Esophagus muscularis mucosa (tissue), 4 donors: ENCODE measurements around the gene STX8. TPM values are rescaled to one million over a fixed set of nuclear protein-coding genes. Genes with fewer than 3 reads are reported as not detected.
A peak's percentile ranks its signal among the peaks of the same experiment; 100 is the strongest.

ENCODE experiments used
- DNase-seq: peaks from one replicate; pipeline ENCODE4 v3.0.0-alpha.2; 2017; ENCODE audit errors: extremely low spot score
- H3K27ac ChIP-seq, 4 donors: fragments of 200-600 bp; sonication (generic); replicated peaks in 1 of 4; 1 replicate in 3 of 4; 2 replicates in 1 of 4; pipeline ENCODE4 v1.5.1; 2016 to 2019; ENCODE audit warnings: mild to moderate bottlenecking in 1 of 4
- H3K27me3 ChIP-seq, 4 donors: fragments of 200-600 bp; sonication (generic); one replicate each; pipeline versions ENCODE4 v1.5.1 to v1.6.0; 2016 to 2019
- H3K36me3 ChIP-seq, 4 donors: fragments of 200-600 bp; sonication (generic); one replicate each; pipeline ENCODE4 v1.5.1; 2016 to 2019
- H3K4me1 ChIP-seq, 4 donors: fragments of 200-600 bp; sonication (generic); one replicate each; pipeline ENCODE4 v1.5.1; 2016 to 2019
- H3K4me3 ChIP-seq, 4 donors: fragments of 200-600 bp; sonication (generic); 1 replicate in 2 of 4; 2 replicates in 2 of 4; pipeline ENCODE4 v1.5.1; 2016 to 2019; ENCODE audit warnings: mild to moderate bottlenecking in 4 of 4, moderate library complexity in 1 of 4
- H3K9me3 ChIP-seq, 4 donors: fragments of 200-600 bp; sonication (generic); 1 replicate in 3 of 4; 2 replicates in 1 of 4; pipeline ENCODE4 v1.5.1; 2016 to 2019
- EP300 ChIP-seq: sonication (generic); formaldehyde crosslinking; IDR thresholded peaks from one replicate; pipeline ENCODE4 v1.6.1; 2017; ENCODE audit warnings: antibody characterized with exemption
- POLR2A ChIP-seq: fragments of 450-650 bp; IDR thresholded peaks from one replicate; pipeline ENCODE4 v1.6.1; 2017; ENCODE audit warnings: antibody characterized with exemption, moderate library complexity, mild to moderate bottlenecking, low read depth
- POLR2AphosphoS5 ChIP-seq, 2 donors: sonication (generic); formaldehyde crosslinking; IDR thresholded peaks; one replicate each; pipeline ENCODE4 v1.6.1; 2017; ENCODE audit warnings: antibody characterized with exemption in 2 of 2
- WGBS: methylation state at CpG from one replicate; pipeline ENCODE4 v1.1.5; 2018; 5-methylcytosine and 5-hydroxymethylcytosine counted together
- intact Hi-C: fragments of 100-400 bp; cut with DNase I; formaldehyde crosslinking; loops from one replicate; pipeline ENCODE4 v1.15.1; 2023
- total RNA-seq, 4 donors: library from RNA; depleted of rRNA; stranded (reverse); fragments of >200 nt; gene quantifications; one replicate each; pipeline versions ENCODE4 v1.1.0 to v1.2.1, GENCODE V29; 2016
- TF ChIP-seq, protein P1 (sequence below), 3 experiments: fragments of 200-600 bp in 2 of 3; fragments of 450-650 bp in 1 of 3; sonication (generic) in 2 of 3; IDR thresholded peaks; one replicate each; pipeline ENCODE4 v1.5.1; 2017 to 2019; ENCODE audit warnings: antibody characterized with exemption in 3 of 3, mild to moderate bottlenecking in 2 of 3, moderate library complexity in 1 of 3

Gene STX8
- total RNA-seq, 4 donors from 2014 or later, result 83.9 to 104 (median 94.5) TPM

DNA sequence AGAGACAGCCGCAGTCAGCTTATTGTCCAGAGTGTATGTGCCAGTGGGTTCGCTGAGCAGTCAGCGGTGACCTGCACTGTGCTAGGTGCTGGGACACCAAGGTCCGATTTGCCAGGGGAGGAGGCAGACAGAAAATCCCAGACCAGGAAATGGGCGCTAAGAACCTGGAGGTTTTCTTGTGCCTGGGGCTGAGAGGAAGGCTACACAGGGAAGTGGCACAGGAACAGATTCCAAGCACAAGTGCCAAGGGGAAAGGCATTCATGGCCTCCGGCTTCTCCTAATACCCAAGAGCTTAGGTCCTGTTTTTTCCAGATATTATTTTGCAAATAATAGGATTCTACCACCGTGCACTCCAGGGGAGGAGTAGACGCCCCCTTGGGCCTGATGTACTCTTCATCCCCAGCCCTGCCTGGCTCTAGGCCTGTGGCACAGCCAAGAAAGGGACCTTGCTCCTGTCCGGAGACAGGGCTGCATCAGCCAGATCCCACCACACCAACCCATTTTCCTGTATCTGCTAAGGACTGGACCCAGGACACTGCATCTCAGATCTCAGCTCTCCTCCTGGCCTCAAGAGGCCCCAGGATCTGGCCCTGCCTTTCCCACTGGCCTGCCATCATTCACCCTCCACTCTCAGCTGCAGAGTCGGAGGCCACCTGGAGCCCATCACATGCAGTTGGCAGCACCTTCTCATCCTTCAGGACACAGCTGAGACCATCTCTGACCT lies 367.1 kb downstream of the STX8 start:
- H3K27ac ChIP-seq, result no peak overlapping the region
- TF ChIP-seq, protein P1, sequence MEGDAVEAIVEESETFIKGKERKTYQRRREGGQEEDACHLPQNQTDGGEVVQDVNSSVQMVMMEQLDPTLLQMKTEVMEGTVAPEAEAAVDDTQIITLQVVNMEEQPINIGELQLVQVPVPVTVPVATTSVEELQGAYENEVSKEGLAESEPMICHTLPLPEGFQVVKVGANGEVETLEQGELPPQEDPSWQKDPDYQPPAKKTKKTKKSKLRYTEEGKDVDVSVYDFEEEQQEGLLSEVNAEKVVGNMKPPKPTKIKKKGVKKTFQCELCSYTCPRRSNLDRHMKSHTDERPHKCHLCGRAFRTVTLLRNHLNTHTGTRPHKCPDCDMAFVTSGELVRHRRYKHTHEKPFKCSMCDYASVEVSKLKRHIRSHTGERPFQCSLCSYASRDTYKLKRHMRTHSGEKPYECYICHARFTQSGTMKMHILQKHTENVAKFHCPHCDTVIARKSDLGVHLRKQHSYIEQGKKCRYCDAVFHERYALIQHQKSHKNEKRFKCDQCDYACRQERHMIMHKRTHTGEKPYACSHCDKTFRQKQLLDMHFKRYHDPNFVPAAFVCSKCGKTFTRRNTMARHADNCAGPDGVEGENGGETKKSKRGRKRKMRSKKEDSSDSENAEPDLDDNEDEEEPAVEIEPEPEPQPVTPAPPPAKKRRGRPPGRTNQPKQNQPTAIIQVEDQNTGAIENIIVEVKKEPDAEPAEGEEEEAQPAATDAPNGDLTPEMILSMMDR (IDR thresholded peaks at IDR 0.05), result no peak
- TF ChIP-seq POLR2A, result no peak
- no peak for TF ChIP-seq EP300
- no peak for TF ChIP-seq POLR2AphosphoS5 (IDR thresholded peaks at IDR 0.05)
- peaks cover 0 to 37% (median 35%) of the 10 kb centered on the region in 4 donors for H3K4me1 ChIP-seq
- H3K27me3 ChIP-seq, result no peaks in the 10 kb centered on the region
- 96% methylated on average over 9 of the region's 10 CpGs for WGBS
- intact Hi-C loops, result no loop called here
- H3K4me3 ChIP-seq, result no peak overlapping the region
- H3K36me3 ChIP-seq, result peaks cover 0 to 13% (median 5%) of the 10 kb centered on the region in 4 donors
- H3K9me3 ChIP-seq, result no peaks in the 10 kb centered on the region
- DNase-seq, result no peak

GRCh38 chr17:9206741-9207332 lies 368.8 kb downstream of the STX8 start:
- Histone ChIP-seq H3K36me3 (peaks cover 0 to 9% (median 5%) of the 10 kb centered on the region in 4 donors), H3K9me3 (no peaks in the 10 kb centered on the region), H3K4me1 (peaks cover 0 to 28% (median 28%) of the 10 kb centered on the region in 4 donors), H3K4me3 (peak overlapping the region in 2 of 4 donors; percentile 0 to 25), H3K27ac (peak overlapping the region; percentile 44 to 68 (median 48)), H3K27me3 (no peaks in the 10 kb centered on the region)
- WGBS, result 55% methylated on average over 14 of the region's 14 CpGs
- DNase-seq, result no peak
- intact Hi-C loops, result no loop called here
- TF ChIP-seq, protein P1 (IDR thresholded peaks at IDR 0.05), result peak in 1 of 3 experiments; percentile 13
- TF ChIP-seq POLR2A, result no peak
- no peak for TF ChIP-seq EP300
- TF ChIP-seq POLR2AphosphoS5 (IDR thresholded peaks at IDR 0.05), result no peak

GRCh38 chr17:9206410-9206703 lies 369.3 kb downstream of the STX8 start:
- Histone ChIP-seq H3K4me3 (peak overlapping the region in 1 of 4 donors; percentile 0), H3K4me1 (peaks cover 0 to 28% (median 28%) of the 10 kb centered on the region in 4 donors), H3K36me3 (peaks cover 0 to 11% (median 5%) of the 10 kb centered on the region in 4 donors), H3K27ac (peak overlapping the region; percentile 44 to 68 (median 48)), H3K27me3 (no peaks in the 10 kb centered on the region), H3K9me3 (no peaks in the 10 kb centered on the region)
- intact Hi-C loops, result no loop called here
- WGBS, result 62% methylated on average over 5 of the region's 8 CpGs
- TF ChIP-seq, protein P1 (IDR thresholded peaks at IDR 0.05), result no peak
- no peak for TF ChIP-seq POLR2AphosphoS5 (IDR thresholded peaks at IDR 0.05)
- no peak for TF ChIP-seq POLR2A
- TF ChIP-seq EP300, result no peak
- no peak for DNase-seq

GRCh38 chr17:9205520-9206409 lies 369.9 kb downstream of the STX8 start:
- H3K4me3 ChIP-seq, result no peak overlapping the region
- intact Hi-C loops, result no loop called here
- 76% methylated on average over 13 of the region's 14 CpGs for WGBS

More at GRCh38 chr17:9205520-9206409, 369.9 kb downstream of the STX8 start:
- Histone ChIP-seq H3K27me3 (no peaks in the 10 kb centered on the region), H3K36me3 (peaks cover 0 to 12% (median 5%) of the 10 kb centered on the region in 4 donors), H3K27ac (peak overlapping the region; percentile 44 to 68 (median 48)), H3K9me3 (no peaks in the 10 kb centered on the region), H3K4me1 (peaks cover 0 to 28% (median 28%) of the 10 kb centered on the region in 4 donors)
- TF ChIP-seq, protein P1 (IDR thresholded peaks at IDR 0.05), result no peak
- no peak for TF ChIP-seq EP300
- TF ChIP-seq POLR2AphosphoS5 (IDR thresholded peaks at IDR 0.05), result no peak
- no peak for TF ChIP-seq POLR2A
- no peak for DNase-seq
